OCI-LY1 (cell line): ENCODE results near the gene NAA30.
"Not testable (repeated sequence)": the region's sequence is repeated elsewhere in the genome, so short reads cannot be mapped to it uniquely, and the experiment has no call there.

Experiments used
- H2AFZ ChIP-seq: fragments of 200-600 bp; sonication (generic), shearing (Covaris generic); 2 replicates; pipeline ENCODE4 v1.6.0; 2014; ENCODE audit warnings: antibody characterized with exemption, mild to moderate bottlenecking, low read length
- H3F3A ChIP-seq: fragments of 200-600 bp; sonication (generic), shearing (Covaris generic); 2 replicates; pipeline ENCODE4 v1.6.0; 2014; ENCODE audit warnings: mild to moderate bottlenecking, antibody characterized with exemption, low read length, moderate library complexity; ENCODE audit not compliant: insufficient read depth
- H3K27ac ChIP-seq: fragments of 200-600 bp; sonication (generic); 2 replicates; pipeline ENCODE4 v1.5.1; 2014; ENCODE audit warnings: low read length, mixed run types, mild to moderate bottlenecking, low read depth; ENCODE audit not compliant: poor library complexity, severe bottlenecking
- H3K27me3 ChIP-seq: fragments of 200-600 bp; sonication (generic); 2 replicates; pipeline ENCODE4 v1.6.0; 2014; ENCODE audit warnings: antibody characterized with exemption, mild to moderate bottlenecking, low read length, moderate library complexity; ENCODE audit not compliant: insufficient read depth
- H3K36me3 ChIP-seq: fragments of 200-600 bp; sonication (generic); 2 replicates; pipeline ENCODE4 v1.6.1; 2014; ENCODE audit warnings: mild to moderate bottlenecking, antibody characterized with exemption, low read length, moderate library complexity, mixed read lengths; ENCODE audit not compliant: insufficient read depth
- H3K4me1 ChIP-seq: fragments of 200-600 bp; sonication (generic); 2 replicates; pipeline ENCODE4 v1.5.1; 2014; ENCODE audit warnings: mild to moderate bottlenecking, low read length, moderate library complexity; ENCODE audit not compliant: insufficient read depth, severe bottlenecking
- H3K4me2 ChIP-seq: fragments of 200-600 bp; sonication (generic), shearing (Covaris generic); 2 replicates; pipeline ENCODE4 v1.6.1; 2014; ENCODE audit warnings: low read length
- H3K4me3 ChIP-seq: fragments of 200-600 bp; sonication (generic); 2 replicates; pipeline ENCODE4 v1.5.1; 2014; ENCODE audit warnings: low read length, low read depth, mild to moderate bottlenecking, mixed read lengths; ENCODE audit not compliant: poor library complexity, severe bottlenecking
- H3K79me2 ChIP-seq: fragments of 200-600 bp; shearing (Covaris generic); 2 replicates; pipeline ENCODE4 v1.6.1; 2016; ENCODE audit warnings: mixed run types, low read length, mixed read lengths; ENCODE audit not compliant: insufficient read depth
- H3K9ac ChIP-seq: fragments of 200-600 bp; sonication (generic), shearing (Covaris generic); 2 replicates; pipeline ENCODE4 v1.6.1; 2014; ENCODE audit warnings: mild to moderate bottlenecking, low read length, mixed read lengths
- H3K9me2 ChIP-seq: fragments of 200-600 bp; sonication (generic), shearing (Covaris generic); 2 replicates; pipeline ENCODE4 v1.6.1; 2014; ENCODE audit warnings: low read depth, mild to moderate bottlenecking, low read length, mixed read lengths
- H3K9me3 ChIP-seq: fragments of 200-600 bp; shearing (Covaris generic); 2 replicates; pipeline ENCODE4 v1.6.1; 2014; ENCODE audit warnings: low read length, mixed read lengths
- H4K20me1 ChIP-seq: fragments of 200-600 bp; sonication (generic), shearing (Covaris generic); 2 replicates; pipeline ENCODE4 v1.6.0; 2016; ENCODE audit warnings: mild to moderate bottlenecking, low read length; ENCODE audit not compliant: insufficient read depth
- EZH2 ChIP-seq: fragments of 200-600 bp; sonication (generic), shearing (Covaris generic); IDR thresholded peaks from 2 replicates; pipeline ENCODE4 v1.8.0; 2017; ENCODE audit warnings: borderline replicate concordance, mixed run types, mild to moderate bottlenecking, antibody characterized with exemption, low read length, moderate library complexity, mixed read lengths
- TF ChIP-seq, protein P1 (sequence below): fragments of 200-600 bp; sonication (generic), shearing (Covaris generic); IDR thresholded peaks from 2 replicates; pipeline ENCODE4 v1.5.1; 2017; ENCODE audit warnings: mild to moderate bottlenecking, antibody characterized with exemption, low read length, moderate library complexity, mixed read lengths

The NAA30 gene

DNA sequence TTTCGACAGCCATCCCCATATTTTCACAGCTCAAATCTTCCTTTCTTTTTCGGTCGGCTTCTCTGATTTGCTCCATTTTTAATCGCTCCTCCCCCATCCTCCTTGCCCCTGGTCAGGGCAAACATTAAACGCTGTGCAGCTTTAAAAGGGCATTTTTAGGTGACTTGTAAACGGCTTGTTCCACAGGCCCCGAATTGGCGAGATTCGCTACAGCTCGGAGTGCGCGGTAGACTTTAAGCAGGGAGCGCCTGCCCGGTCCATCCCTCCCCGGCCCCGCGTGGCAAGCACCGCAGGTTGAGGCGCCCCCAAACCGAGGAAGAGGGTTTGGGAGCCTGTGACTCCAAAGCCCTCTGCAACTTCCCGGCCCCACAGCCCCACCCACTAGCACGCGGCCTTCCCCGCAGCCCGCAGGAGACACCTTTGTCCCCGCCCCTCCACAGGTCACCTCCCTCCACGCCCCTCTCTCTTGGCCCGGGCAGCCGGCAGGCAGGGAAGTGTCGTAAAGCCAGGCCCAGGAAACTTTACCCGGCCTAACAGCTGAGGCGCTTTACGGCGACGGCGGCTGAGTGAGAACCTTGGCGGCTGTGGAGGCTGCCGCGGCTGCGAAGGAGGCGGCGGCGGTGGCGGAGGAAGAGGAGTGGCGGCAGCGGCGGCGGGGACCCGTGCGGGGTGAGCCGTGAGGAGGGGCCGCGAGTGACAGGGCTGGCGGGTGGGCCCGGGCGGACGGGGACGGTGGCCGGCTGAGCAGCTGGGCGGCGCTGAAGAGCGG is at the start of gene NAA30:
Gene NAA30 (plus strand): TSS at position 550 of the 769 bp plus-strand sequence. CDS start 372 bp downstream, outside the sequence.
- Histone ChIP-seq H3K4me2 (peak within 1 kb of the TSS; percentile 89), H3K9me2 (no peaks in the 10 kb centered on the region), H3K9me3 (no peaks in the 10 kb centered on the region), H3F3A (no peaks in the 10 kb centered on the region), H3K27me3 (no peaks in the 10 kb centered on the region), H3K9ac (peak within 1 kb of the TSS; percentile 83), H3K27ac (peak within 1 kb of the TSS; percentile 45), H4K20me1 (no peaks in the 10 kb centered on the region), H3K4me1 (peaks cover 34% of the 10 kb centered on the region), H3K36me3 (no peaks in the 10 kb centered on the region), H2AFZ (peak within 1 kb of the TSS; percentile 92), H3K79me2 (peaks cover 31% of the 10 kb centered on the region), H3K4me3 (peak within 1 kb of the TSS; percentile 76)
- no peak for TF ChIP-seq EZH2
- TF ChIP-seq, protein P1, sequence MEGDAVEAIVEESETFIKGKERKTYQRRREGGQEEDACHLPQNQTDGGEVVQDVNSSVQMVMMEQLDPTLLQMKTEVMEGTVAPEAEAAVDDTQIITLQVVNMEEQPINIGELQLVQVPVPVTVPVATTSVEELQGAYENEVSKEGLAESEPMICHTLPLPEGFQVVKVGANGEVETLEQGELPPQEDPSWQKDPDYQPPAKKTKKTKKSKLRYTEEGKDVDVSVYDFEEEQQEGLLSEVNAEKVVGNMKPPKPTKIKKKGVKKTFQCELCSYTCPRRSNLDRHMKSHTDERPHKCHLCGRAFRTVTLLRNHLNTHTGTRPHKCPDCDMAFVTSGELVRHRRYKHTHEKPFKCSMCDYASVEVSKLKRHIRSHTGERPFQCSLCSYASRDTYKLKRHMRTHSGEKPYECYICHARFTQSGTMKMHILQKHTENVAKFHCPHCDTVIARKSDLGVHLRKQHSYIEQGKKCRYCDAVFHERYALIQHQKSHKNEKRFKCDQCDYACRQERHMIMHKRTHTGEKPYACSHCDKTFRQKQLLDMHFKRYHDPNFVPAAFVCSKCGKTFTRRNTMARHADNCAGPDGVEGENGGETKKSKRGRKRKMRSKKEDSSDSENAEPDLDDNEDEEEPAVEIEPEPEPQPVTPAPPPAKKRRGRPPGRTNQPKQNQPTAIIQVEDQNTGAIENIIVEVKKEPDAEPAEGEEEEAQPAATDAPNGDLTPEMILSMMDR, result no peak

DNA sequence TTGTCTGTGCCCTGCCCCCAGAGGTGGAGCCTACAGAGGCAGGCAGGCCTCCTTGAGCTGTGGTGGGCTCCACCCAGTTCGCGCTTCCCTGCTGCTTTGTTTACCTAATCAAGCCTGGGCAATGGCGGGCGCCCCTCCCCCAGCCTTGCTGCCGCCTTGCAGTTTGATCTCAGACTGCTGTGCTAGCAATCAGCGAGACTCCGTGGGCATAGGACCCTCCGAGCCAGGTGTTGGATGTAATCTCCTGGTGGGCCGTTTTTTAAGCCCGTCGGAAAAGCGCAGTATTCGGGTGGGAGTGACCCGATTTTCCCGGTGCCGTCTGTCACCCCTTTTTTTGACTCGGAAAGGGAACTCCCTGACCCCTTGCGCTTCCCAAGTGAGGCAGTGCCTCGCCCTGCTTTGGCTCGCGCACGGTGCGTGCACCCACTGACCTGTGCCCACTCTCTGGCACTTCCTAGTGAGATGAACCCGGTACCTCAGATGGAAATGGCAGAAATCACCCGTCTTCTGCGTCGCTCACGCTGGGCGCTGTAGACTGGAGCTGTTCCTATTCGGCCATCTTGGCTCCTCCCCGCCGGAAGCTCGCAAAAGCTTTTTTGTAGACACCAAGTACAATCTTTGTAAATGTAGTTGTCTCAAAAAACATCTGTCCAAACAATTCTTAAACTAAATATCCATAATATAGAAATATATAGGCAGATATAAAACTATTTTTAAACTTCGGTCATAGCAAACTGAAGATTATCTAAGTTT is 46.7 kb upstream of the NAA30 start:
- H3K36me3 ChIP-seq, H3K9ac ChIP-seq, H3K27ac ChIP-seq, H2AFZ ChIP-seq, H3K79me2 ChIP-seq, H3K4me1 ChIP-seq, H3K9me3 ChIP-seq, H3K4me3 ChIP-seq, H4K20me1 ChIP-seq, H3K9me2 ChIP-seq, H3F3A ChIP-seq, H3K27me3 ChIP-seq, H3K4me2 ChIP-seq: not testable (repeated sequence)

DNA sequence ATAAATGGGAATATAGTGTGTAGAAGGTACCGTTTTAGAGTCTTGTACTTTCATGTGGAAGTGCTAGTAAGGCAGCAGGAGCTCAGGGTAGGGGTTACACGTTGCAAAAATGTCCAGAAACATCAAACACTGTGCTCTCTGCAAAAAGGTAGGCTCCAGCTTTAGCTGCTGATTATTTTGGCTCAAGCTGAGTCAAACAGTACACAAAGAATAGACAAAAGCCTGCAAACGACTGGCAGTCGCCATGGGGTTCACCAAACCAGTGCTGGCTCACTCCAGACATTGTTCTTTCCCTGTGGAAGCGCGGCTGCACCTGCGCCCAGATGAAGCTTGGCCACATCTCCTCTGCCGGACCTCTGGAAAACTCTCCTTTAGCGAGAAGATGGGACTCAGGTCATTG is 45.3 kb upstream of the NAA30 start:
- H3K9ac ChIP-seq, result no peak overlapping the region
- no peaks in the 10 kb centered on the region for H3K9me3 ChIP-seq
- H4K20me1 ChIP-seq, result no peaks in the 10 kb centered on the region
- no peak overlapping the region for H3K4me2 ChIP-seq
- H3K4me3 ChIP-seq, result no peak overlapping the region
- no peak overlapping the region for H3K27ac ChIP-seq
- no peaks in the 10 kb centered on the region for H3K9me2 ChIP-seq
- H3K36me3 ChIP-seq, result no peaks in the 10 kb centered on the region
- H2AFZ ChIP-seq, result no peak overlapping the region
- no peaks in the 10 kb centered on the region for H3K79me2 ChIP-seq
- no peaks in the 10 kb centered on the region for H3F3A ChIP-seq
- no peaks in the 10 kb centered on the region for H3K4me1 ChIP-seq
- peaks cover 5% of the 10 kb centered on the region; the same call in 1 of the 2 replicates for H3K27me3 ChIP-seq
- no peak for TF ChIP-seq EZH2
- TF ChIP-seq, protein P1, result no peak
